AG09319 (cell line): ENCODE measurements around the gene ACAD11.
A peak's percentile ranks its signal among the peaks of the same experiment; 100 is the strongest.

Experiments
- DNase-seq: peaks from one replicate; pipeline ENCODE4 v3.0.0-alpha.2; 2010; ENCODE audit warnings: low read depth; ENCODE audit errors: extremely low read depth
- TF ChIP-seq, protein P1 (sequence below): IDR thresholded peaks from 2 replicates; pipeline ENCODE4 v1.5.1; 2011; ENCODE audit warnings: low read depth, mild to moderate bottlenecking, inconsistent platforms, low read length, moderate library complexity

ACAD11 gene

DNA sequence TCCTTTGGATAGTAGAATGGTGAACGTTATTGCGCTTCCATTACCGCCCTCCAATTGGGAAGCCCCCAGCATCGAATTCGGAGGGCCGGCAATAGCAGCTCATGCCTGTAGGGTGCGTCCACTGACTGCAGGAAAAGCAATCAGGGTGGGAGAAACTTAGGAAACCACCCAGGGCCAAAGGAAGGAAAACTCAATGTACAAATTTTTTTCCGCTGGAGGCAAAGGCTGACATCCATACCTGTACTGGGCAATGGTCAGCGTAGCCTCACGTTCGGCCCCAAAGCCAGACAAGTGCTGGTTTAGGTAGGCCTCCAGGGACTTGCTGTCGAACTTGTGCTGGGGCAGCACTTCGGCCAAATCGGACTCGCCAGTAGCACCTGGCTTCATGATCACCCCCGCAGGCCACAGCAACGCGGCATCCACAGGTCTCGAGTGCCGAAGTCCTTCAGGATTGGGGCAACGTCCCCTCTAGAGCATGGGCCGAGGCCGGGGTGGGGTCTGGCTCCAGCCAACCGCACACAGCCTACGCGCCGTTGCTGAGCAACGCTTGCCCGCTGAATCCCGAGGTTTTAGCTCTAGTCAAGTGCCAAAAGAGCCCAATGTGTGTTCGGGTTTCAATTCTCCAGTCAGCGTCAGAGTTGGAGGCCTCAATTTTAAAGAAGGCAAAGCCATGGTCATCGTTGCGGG, at the start of gene ACAD11:
Gene ACAD11 (minus strand): TSS at position 445 of the 687 bp plus-strand sequence. CDS start 58 bp downstream, at position 387.
- peak; percentile 37 for DNase-seq
- TF ChIP-seq, protein P1, sequence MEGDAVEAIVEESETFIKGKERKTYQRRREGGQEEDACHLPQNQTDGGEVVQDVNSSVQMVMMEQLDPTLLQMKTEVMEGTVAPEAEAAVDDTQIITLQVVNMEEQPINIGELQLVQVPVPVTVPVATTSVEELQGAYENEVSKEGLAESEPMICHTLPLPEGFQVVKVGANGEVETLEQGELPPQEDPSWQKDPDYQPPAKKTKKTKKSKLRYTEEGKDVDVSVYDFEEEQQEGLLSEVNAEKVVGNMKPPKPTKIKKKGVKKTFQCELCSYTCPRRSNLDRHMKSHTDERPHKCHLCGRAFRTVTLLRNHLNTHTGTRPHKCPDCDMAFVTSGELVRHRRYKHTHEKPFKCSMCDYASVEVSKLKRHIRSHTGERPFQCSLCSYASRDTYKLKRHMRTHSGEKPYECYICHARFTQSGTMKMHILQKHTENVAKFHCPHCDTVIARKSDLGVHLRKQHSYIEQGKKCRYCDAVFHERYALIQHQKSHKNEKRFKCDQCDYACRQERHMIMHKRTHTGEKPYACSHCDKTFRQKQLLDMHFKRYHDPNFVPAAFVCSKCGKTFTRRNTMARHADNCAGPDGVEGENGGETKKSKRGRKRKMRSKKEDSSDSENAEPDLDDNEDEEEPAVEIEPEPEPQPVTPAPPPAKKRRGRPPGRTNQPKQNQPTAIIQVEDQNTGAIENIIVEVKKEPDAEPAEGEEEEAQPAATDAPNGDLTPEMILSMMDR, result peak; percentile 69

DNA sequence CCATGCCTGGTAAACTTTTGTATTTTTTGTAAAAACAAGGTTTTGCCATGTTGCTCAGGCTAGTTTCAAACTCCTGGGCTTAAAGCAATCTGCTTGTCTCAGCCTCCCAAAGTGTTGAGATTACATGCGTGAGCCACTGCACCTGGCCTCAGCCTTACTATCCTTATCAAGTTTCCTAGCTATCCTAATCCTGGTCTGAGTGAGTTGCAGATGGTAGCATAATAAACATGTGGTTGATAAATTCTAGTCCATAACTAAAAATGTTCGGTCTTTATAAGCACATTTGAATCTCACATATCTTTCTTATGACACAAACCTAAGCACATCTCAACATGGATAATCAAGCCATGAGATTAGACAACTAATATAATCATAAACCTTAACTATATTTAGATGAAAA, 44.1 kb upstream of the ACAD11 start:
- no peak for DNase-seq
- TF ChIP-seq, protein P1, result no peak

- TF ChIP-seq, protein P1, result no peak
- DNase-seq, result no peak
Observed at GRCh38 chr3:132695422-132695821, 35.8 kb upstream of the ACAD11 start.

GRCh38 chr3:132694991-132695390, 35.4 kb upstream of the ACAD11 start:
- TF ChIP-seq, protein P1, result no peak
- DNase-seq, result no peak

DNA sequence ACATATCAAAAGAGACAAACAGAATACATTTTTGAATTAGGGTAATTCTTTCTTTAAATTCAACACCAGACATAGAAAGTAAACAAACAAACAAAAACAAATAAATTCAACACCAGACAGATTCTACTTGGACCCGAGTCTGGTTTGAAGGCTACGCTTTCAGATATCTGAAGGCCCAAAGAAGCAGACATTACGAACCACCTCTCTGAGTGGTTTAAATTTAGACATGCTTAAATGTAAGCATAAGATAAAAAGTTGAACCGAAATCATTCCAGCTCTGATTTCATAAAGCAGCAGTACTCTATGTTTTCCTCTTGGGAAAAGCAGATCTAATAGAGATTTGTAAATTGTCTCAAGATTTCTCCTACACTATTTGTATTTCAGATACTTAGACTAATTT, 30.4 kb upstream of the ACAD11 start:
- no peak for DNase-seq
- TF ChIP-seq, protein P1, result no peak

GRCh38 chr3:132682201-132682600, 22.6 kb upstream of the ACAD11 start:
- no peak for DNase-seq
- TF ChIP-seq, protein P1, result no peak

DNA sequence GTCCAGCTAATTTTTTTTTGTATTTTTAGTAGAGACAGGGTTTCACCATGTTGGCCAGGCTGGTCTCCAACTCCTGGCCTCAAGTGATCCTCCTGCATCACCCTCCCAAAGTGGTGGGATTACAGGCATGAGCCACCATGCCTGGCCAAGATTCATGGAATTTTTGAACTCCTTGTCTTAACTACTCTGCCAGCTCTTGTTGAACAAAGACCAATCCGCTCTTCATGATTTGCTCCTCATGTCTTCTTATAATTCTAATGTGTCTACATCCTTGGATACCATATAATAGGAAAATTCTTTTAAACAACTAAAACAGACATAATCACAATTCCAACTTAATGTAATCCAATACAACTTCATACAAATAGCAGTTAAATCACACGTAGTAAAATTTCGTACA, 21.8 kb upstream of the ACAD11 start:
- no peak for DNase-seq
- TF ChIP-seq, protein P1, result no peak
